HG03060 (cell line): Measurements from ENCODE around the gene BAIAP2.

Source experiments
- ATAC-seq: cut with Tn5 transposase; IDR thresholded peaks from one replicate; pipeline ENCODE4 v1.9.1; 2021; ENCODE audit warnings: low read depth, moderate number of reproducible peaks; ENCODE audit not compliant: unreplicated experiment

BAIAP2 gene

GRCh38 chr17:81049372-81049911 is 14.5 kb downstream of the BAIAP2 start:
- ATAC-seq, result no peak

- no peak for ATAC-seq
Observed at GRCh38 chr17:81049973-81050551, 15.1 kb downstream of the BAIAP2 start.

GRCh38 chr17:81050645-81051625 is 16.0 kb downstream of the BAIAP2 start:
- no peak for ATAC-seq

GRCh38 chr17:81052199-81052997 is 17.4 kb downstream of the BAIAP2 start:
- ATAC-seq, result no peak

- no peak for ATAC-seq
Observed at GRCh38 chr17:81053041-81053970, 18.4 kb downstream of the BAIAP2 start.

- no peak for ATAC-seq
Observed at GRCh38 chr17:81054308-81054707, 19.4 kb downstream of the BAIAP2 start.

- ATAC-seq, result no peak
Observed at GRCh38 chr17:81054881-81055370, 20.0 kb downstream of the BAIAP2 start.

- no peak for ATAC-seq
Observed at GRCh38 chr17:81056312-81056711, 21.4 kb downstream of the BAIAP2 start.

- ATAC-seq, result no peak
Observed at GRCh38 chr17:81057079-81057730, 22.3 kb downstream of the BAIAP2 start.

- no peak for ATAC-seq
Observed at GRCh38 chr17:81057777-81058176, 22.8 kb downstream of the BAIAP2 start.

- no peak for ATAC-seq
Observed at GRCh38 chr17:81058263-81058871, 23.4 kb downstream of the BAIAP2 start.

- ATAC-seq, result no peak
Observed at GRCh38 chr17:81059026-81059425, 24.1 kb downstream of the BAIAP2 start.

- no peak for ATAC-seq
Observed at GRCh38 chr17:81060416-81060815, 25.5 kb downstream of the BAIAP2 start.

- ATAC-seq, result no peak
Observed at GRCh38 chr17:81061027-81061735, 26.2 kb downstream of the BAIAP2 start.

- ATAC-seq, result no peak
Observed at GRCh38 chr17:81062014-81062780, 27.2 kb downstream of the BAIAP2 start.

GRCh38 chr17:81063106-81064093 is 28.4 kb downstream of the BAIAP2 start:
- ATAC-seq, result no peak
